OCI-LY7 (cell line): Measurements from ENCODE around the gene SMG1. TPM values are rescaled to one million over a fixed set of nuclear protein-coding genes. Genes with fewer than 3 reads are reported as not detected.

Experiments used
- BruUV-seq: library from RNA; stranded (reverse); fragments of 400-500 nt; replicated peaks from 2 replicates; lab custom pipeline; 2021; lab: Mats Ljungman, UMichigan
- CTCF ChIA-PET: fragments of 300-600 bp; sonication (Branson Sonifier 250); formaldehyde crosslinking; loops from one replicate; lab custom pipeline; 2022; ENCODE audit warnings: antibody characterized with exemption; ENCODE audit not compliant: unreplicated experiment; lab: Charles Lee
- POLR2A ChIA-PET: fragments of 300-600 bp; sonication (Branson Sonifier 250); formaldehyde crosslinking; loops from one replicate; lab custom pipeline; 2022; ENCODE audit warnings: antibody characterized with exemption; lab: Charles Lee
- DNase-seq: peaks from one replicate; pipeline ENCODE4 v3.0.0-alpha.2; 2015; ENCODE audit warnings: low spot score
- H2AFZ ChIP-seq: fragments of 200-600 bp; sonication (generic), shearing (Covaris generic); 2 replicates; pipeline ENCODE4 v1.6.1; 2014; ENCODE audit warnings: mild to moderate bottlenecking, antibody characterized with exemption, low read length, moderate library complexity
- H3K27ac ChIP-seq: fragments of 200-600 bp; sonication (generic); 2 replicates; pipeline ENCODE4 v1.5.1; 2014; ENCODE audit warnings: mixed run types, low read depth, mild to moderate bottlenecking, moderate library complexity, low read length, inconsistent platforms; ENCODE audit not compliant: poor library complexity, severe bottlenecking
- H3K36me3 ChIP-seq: fragments of 200-600 bp; sonication (generic); 2 replicates; pipeline ENCODE4 v1.6.1; 2014; ENCODE audit warnings: mild to moderate bottlenecking, antibody characterized with exemption, low read length, moderate library complexity, mixed read lengths; ENCODE audit not compliant: insufficient read depth
- H3K4me1 ChIP-seq: fragments of 200-600 bp; sonication (generic); 2 replicates; pipeline ENCODE4 v1.5.1; 2014; ENCODE audit warnings: mild to moderate bottlenecking, low read length; ENCODE audit not compliant: insufficient read depth, poor library complexity, severe bottlenecking
- H3K4me2 ChIP-seq: fragments of 200-600 bp; sonication (generic); 2 replicates; pipeline ENCODE4 v1.6.1; 2014; ENCODE audit warnings: mild to moderate bottlenecking, low read length
- H3K4me3 ChIP-seq: fragments of 200-600 bp; sonication (generic); 2 replicates; pipeline ENCODE4 v1.5.1; 2014; ENCODE audit warnings: mild to moderate bottlenecking, low read depth, low read length; ENCODE audit not compliant: poor library complexity, severe bottlenecking
- H3K79me2 ChIP-seq: fragments of 200-600 bp; sonication (generic); 2 replicates; pipeline ENCODE4 v1.6.1; 2016; ENCODE audit warnings: low read depth, mild to moderate bottlenecking, low read length, moderate library complexity, mixed read lengths; ENCODE audit not compliant: insufficient read depth
- H3K9me2 ChIP-seq: fragments of 200-600 bp; sonication (generic); 2 replicates; pipeline ENCODE4 v1.6.1; 2016; ENCODE audit warnings: mild to moderate bottlenecking, low read length, mixed read lengths; ENCODE audit not compliant: insufficient read depth
- H3K9me3 ChIP-seq: fragments of 200-600 bp; sonication (generic); 2 replicates; pipeline ENCODE4 v1.6.1; 2014; ENCODE audit warnings: mild to moderate bottlenecking, mixed run types, low read length, mixed read lengths
- H4K20me1 ChIP-seq: fragments of 200-600 bp; sonication (generic); 2 replicates; pipeline ENCODE4 v1.6.1; 2014; ENCODE audit warnings: mild to moderate bottlenecking, antibody characterized with exemption, low read length, moderate library complexity, mixed read lengths; ENCODE audit not compliant: insufficient read depth
- CTCF ChIP-seq: fragments of 200-600 bp; sonication (generic); conservative IDR thresholded peaks from 2 replicates; pipeline ENCODE4 v1.5.1; 2014; ENCODE audit warnings: mild to moderate bottlenecking, antibody characterized with exemption, low read length, moderate library complexity, mixed read lengths
- EZH2phosphoT487 ChIP-seq: fragments of 200-600 bp; sonication (generic); IDR thresholded peaks from 2 replicates; pipeline ENCODE4 v1.6.1; 2018; ENCODE audit warnings: low read depth, borderline replicate concordance, mild to moderate bottlenecking, mixed run types, antibody characterized with exemption, low read length, moderate library complexity, mixed read lengths
- intact Hi-C: fragments of 100-400 bp; cut with micrococcal nuclease; formaldehyde crosslinking; loops from one replicate; pipeline ENCODE4 v1.10.0; 2022; ENCODE audit not compliant: unreplicated experiment
- total RNA-seq, 2 experiments: library from RNA; depleted of rRNA in 1 of 2; stranded (reverse); fragments of >200 nt in 1 of 2; shearing (Covaris generic) in 1 of 2; gene quantifications; 2 replicates each; pipeline ENCODE4 v1.2.3, GENCODE V29; 2014 to 2022

SMG1 gene
- total RNA-seq, 2 experiments from 2014 or later = 106 to 199 TPM

- Histone ChIP-seq H3K9me2 (no peaks in the 10 kb centered on the region), H3K36me3 (peaks cover 85% of the 10 kb centered on the region), H4K20me1 (0 out of 2 replicates have a peak, but pooled peaks cover 3% of the 10 kb centered on the region), H3K79me2 (peaks cover 25% of the 10 kb centered on the region), H3K4me3 (no peak overlapping the region), H3K4me2 (no peak overlapping the region), H3K9me3 (no peaks in the 10 kb centered on the region), H2AFZ (no peak overlapping the region), H3K27ac (no peak overlapping the region), H3K4me1 (peaks cover 22% of the 10 kb centered on the region)
- ChIA-PET CTCF (no interaction called here), POLR2A (interaction anchor here (1.0 kb wide), 1 partner anchor 39 kb away, joined by 4 read pairs; no protein-coding TSS in a partner anchor)
- no TSS peak for BruUV-seq
- DNase-seq = no peak
- intact Hi-C loops = loop anchor here (5.0 kb wide), 1 partner anchor 33 kb away; no protein-coding TSS in a partner anchor
- TF ChIP-seq CTCF = no peak
- no peak for TF ChIP-seq EZH2phosphoT487
Measured at GRCh38 chr16:18809165-18809564, 117.0 kb downstream of the SMG1 start.

GRCh38 chr16:18805257-18805773 is 120.9 kb downstream of the SMG1 start:
- H3K36me3 ChIP-seq = peaks cover 74% of the 10 kb centered on the region
- TF ChIP-seq EZH2phosphoT487 = no peak
- no peak for TF ChIP-seq CTCF
- H3K9me2 ChIP-seq = no peaks in the 10 kb centered on the region
- no TSS peak for BruUV-seq
- H3K79me2 ChIP-seq = peaks cover 46% of the 10 kb centered on the region
- CTCF ChIA-PET = no interaction called here
- peaks cover 45% of the 10 kb centered on the region for H3K4me1 ChIP-seq
- intact Hi-C loops = loop anchor here (5.0 kb wide), 1 partner anchor 37 kb away; no protein-coding TSS in a partner anchor
- no peak for DNase-seq
- no peak overlapping the region for H3K4me3 ChIP-seq
- no peak overlapping the region for H2AFZ ChIP-seq
- peaks cover 5% of the 10 kb centered on the region for H4K20me1 ChIP-seq
- POLR2A ChIA-PET = interaction anchor here (0.9 to 1.4 kb wide), 5 partner anchors 9 to 44 kb away, joined by 3 to 8 read pairs (median 3); no protein-coding TSS in a partner anchor
- H3K27ac ChIP-seq = peak overlapping the region; percentile 89
- peak overlapping the region; percentile 52 for H3K4me2 ChIP-seq
- H3K9me3 ChIP-seq = no peaks in the 10 kb centered on the region

- Histone ChIP-seq H3K4me2 (peak overlapping the region; percentile 52), H3K4me3 (peak overlapping the region; percentile 43), H3K36me3 (peaks cover 74% of the 10 kb centered on the region), H2AFZ (no peak overlapping the region), H3K4me1 (peaks cover 48% of the 10 kb centered on the region), H3K9me3 (no peaks in the 10 kb centered on the region), H3K79me2 (peaks cover 54% of the 10 kb centered on the region), H3K9me2 (no peaks in the 10 kb centered on the region), H3K27ac (peak overlapping the region; percentile 89), H4K20me1 (peaks cover 13% of the 10 kb centered on the region)
- CTCF ChIA-PET = no interaction called here
- TF ChIP-seq CTCF = no peak
- POLR2A ChIA-PET = interaction anchor here (0.6 to 6.8 kb wide), 6 partner anchors 10 to 276 kb away, joined by 3 to 64 read pairs (median 5); partner anchors contain the start of gene RPS15A
- intact Hi-C loops = no loop called here
- BruUV-seq = no TSS peak
- DNase-seq = no peak
Measured at GRCh38 chr16:18804540-18804939, 121.7 kb downstream of the SMG1 start.
